Measurements from ENCODE around the gene SLC14A1.

Gene SLC14A1

GRCh38 chr18:45780568-45780967 lies 56.6 kb downstream of the SLC14A1 start:
- Histone ChIP-seq H3K9ac (ENCODE audit: low read length in 2 of 2) (no peak overlapping the region), H3K27ac (ENCODE audit: low read length) (no peak overlapping the region), H3K9me3 (ENCODE audit: control insufficient read depth in 2 of 2, low read length in 2 of 2) (no peaks in the 10 kb centered on the region), H3K36me3 (ENCODE audit: control insufficient read depth in 2 of 2, insufficient read depth in 2 of 2, low read length in 2 of 2) (no peaks in the 10 kb centered on the region), H3K27me3 (ENCODE audit: control insufficient read depth in 1 of 2, insufficient read depth in 2 of 2, low read length in 2 of 2) (peaks cover 2 to 7% of the 10 kb centered on the region in 2 donors), H3K4me1 (ENCODE audit: control insufficient read depth, insufficient read depth, low read length) (peaks cover 3% of the 10 kb centered on the region), H3K4me3 (ENCODE audit: low read length in 2 of 2) (no peak overlapping the region)

DNA sequence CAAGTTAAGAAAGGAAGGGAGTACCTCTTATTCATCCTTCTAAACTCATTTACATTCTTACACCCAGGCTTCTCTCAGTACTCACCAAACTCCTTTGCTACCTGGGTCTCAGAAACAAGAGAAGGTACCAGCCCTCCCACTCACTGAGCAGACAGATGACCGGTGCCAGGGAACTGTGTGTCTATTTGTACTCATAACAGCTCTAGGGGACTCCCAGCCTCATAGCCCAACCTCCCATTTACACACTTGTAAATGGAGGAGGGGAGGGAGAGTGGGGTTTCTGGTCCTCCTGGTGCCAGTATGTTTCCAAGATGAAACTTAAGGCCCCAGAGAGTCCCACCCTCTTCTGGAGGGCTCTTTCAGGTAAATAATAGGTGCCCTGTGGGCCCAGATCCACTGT lies 58.7 kb downstream of the SLC14A1 start:
- Histone ChIP-seq H3K4me1 (ENCODE audit: control insufficient read depth, insufficient read depth, low read length) (no peaks in the 10 kb centered on the region), H3K27ac (ENCODE audit: low read length) (no peak overlapping the region), H3K9me3 (ENCODE audit: control insufficient read depth in 2 of 2, low read length in 2 of 2) (peaks cover 0 to 2% of the 10 kb centered on the region in 2 donors), H3K4me3 (ENCODE audit: low read length in 2 of 2) (no peak overlapping the region), H3K27me3 (ENCODE audit: control insufficient read depth in 1 of 2, insufficient read depth in 2 of 2, low read length in 2 of 2) (peaks cover 2 to 7% of the 10 kb centered on the region in 2 donors), H3K9ac (ENCODE audit: low read length in 2 of 2) (no peak overlapping the region), H3K36me3 (ENCODE audit: control insufficient read depth in 2 of 2, insufficient read depth in 2 of 2, low read length in 2 of 2) (no peaks in the 10 kb centered on the region)

GRCh38 chr18:45783097-45784075 lies 59.4 kb downstream of the SLC14A1 start:
- peaks cover 2 to 7% of the 10 kb centered on the region in 2 donors for H3K27me3 ChIP-seq (ENCODE audit: control insufficient read depth in 1 of 2, insufficient read depth in 2 of 2, low read length in 2 of 2)
- H3K4me3 ChIP-seq (ENCODE audit: low read length in 2 of 2) = no peak overlapping the region
- no peaks in the 10 kb centered on the region for H3K36me3 ChIP-seq (ENCODE audit: control insufficient read depth in 2 of 2, insufficient read depth in 2 of 2, low read length in 2 of 2)
- peaks cover 0 to 2% of the 10 kb centered on the region in 2 donors for H3K9me3 ChIP-seq (ENCODE audit: control insufficient read depth in 2 of 2, low read length in 2 of 2)
- no peaks in the 10 kb centered on the region for H3K4me1 ChIP-seq (ENCODE audit: control insufficient read depth, insufficient read depth, low read length)
- H3K27ac ChIP-seq (ENCODE audit: low read length) = no peak overlapping the region
- no peak overlapping the region for H3K9ac ChIP-seq (ENCODE audit: low read length in 2 of 2)

- peaks cover 2 to 7% of the 10 kb centered on the region in 2 donors for H3K27me3 ChIP-seq (ENCODE audit: control insufficient read depth in 1 of 2, insufficient read depth in 2 of 2, low read length in 2 of 2)
- no peaks in the 10 kb centered on the region for H3K36me3 ChIP-seq (ENCODE audit: control insufficient read depth in 2 of 2, insufficient read depth in 2 of 2, low read length in 2 of 2)
- H3K27ac ChIP-seq (ENCODE audit: low read length) = no peak overlapping the region
- peaks cover 0 to 2% of the 10 kb centered on the region in 2 donors for H3K9me3 ChIP-seq (ENCODE audit: control insufficient read depth in 2 of 2, low read length in 2 of 2)
- H3K9ac ChIP-seq (ENCODE audit: low read length in 2 of 2) = no peak overlapping the region
- H3K4me3 ChIP-seq (ENCODE audit: low read length in 2 of 2) = no peak overlapping the region
- H3K4me1 ChIP-seq (ENCODE audit: control insufficient read depth, insufficient read depth, low read length) = no peaks in the 10 kb centered on the region
These were observed 61.2 kb downstream of the SLC14A1 start for GRCh38 chr18:45785134-45785533.

DNA sequence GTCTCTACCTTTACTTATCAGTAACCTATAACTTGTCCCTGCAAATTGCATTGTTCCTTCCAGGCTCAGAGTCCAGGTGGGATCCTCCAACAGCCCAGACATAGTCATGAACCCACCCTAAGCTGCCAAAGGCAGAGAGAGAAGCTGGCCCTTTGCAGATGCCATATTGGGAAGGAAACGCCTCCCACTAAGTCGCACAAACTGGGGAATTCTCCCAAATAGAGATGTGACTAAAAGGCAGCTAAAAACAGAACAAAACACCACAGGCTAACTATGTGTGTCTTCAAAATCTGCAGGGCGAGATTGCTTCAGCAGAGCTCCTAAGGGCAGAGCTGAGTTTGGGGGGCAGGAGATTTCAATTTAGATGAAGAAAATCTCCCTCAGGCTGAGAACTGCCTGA lies 63.0 kb downstream of the SLC14A1 start:
- Histone ChIP-seq H3K9me3 (ENCODE audit: control insufficient read depth in 2 of 2, low read length in 2 of 2) (peaks cover 0 to 2% of the 10 kb centered on the region in 2 donors), H3K36me3 (ENCODE audit: control insufficient read depth in 2 of 2, insufficient read depth in 2 of 2, low read length in 2 of 2) (no peaks in the 10 kb centered on the region), H3K4me3 (ENCODE audit: low read length in 2 of 2) (no peak overlapping the region), H3K9ac (ENCODE audit: low read length in 2 of 2) (no peak overlapping the region), H3K27ac (ENCODE audit: low read length) (no peak overlapping the region), H3K4me1 (ENCODE audit: control insufficient read depth, insufficient read depth, low read length) (no peaks in the 10 kb centered on the region), H3K27me3 (ENCODE audit: control insufficient read depth in 1 of 2, insufficient read depth in 2 of 2, low read length in 2 of 2) (peaks cover 0 to 1% of the 10 kb centered on the region in 2 donors)

- Histone ChIP-seq H3K36me3 (ENCODE audit: control insufficient read depth in 2 of 2, insufficient read depth in 2 of 2, low read length in 2 of 2) (no peaks in the 10 kb centered on the region), H3K27me3 (ENCODE audit: control insufficient read depth in 1 of 2, insufficient read depth in 2 of 2, low read length in 2 of 2) (no peaks in the 10 kb centered on the region), H3K9me3 (ENCODE audit: control insufficient read depth in 2 of 2, low read length in 2 of 2) (peaks cover 0 to 3% of the 10 kb centered on the region in 2 donors), H3K9ac (ENCODE audit: low read length in 2 of 2) (no peak overlapping the region), H3K4me3 (ENCODE audit: low read length in 2 of 2) (no peak overlapping the region), H3K27ac (ENCODE audit: low read length) (no peak overlapping the region), H3K4me1 (ENCODE audit: control insufficient read depth, insufficient read depth, low read length) (no peaks in the 10 kb centered on the region)
These were observed 63.4 kb downstream of the SLC14A1 start for GRCh38 chr18:45787346-45787745.

DNA sequence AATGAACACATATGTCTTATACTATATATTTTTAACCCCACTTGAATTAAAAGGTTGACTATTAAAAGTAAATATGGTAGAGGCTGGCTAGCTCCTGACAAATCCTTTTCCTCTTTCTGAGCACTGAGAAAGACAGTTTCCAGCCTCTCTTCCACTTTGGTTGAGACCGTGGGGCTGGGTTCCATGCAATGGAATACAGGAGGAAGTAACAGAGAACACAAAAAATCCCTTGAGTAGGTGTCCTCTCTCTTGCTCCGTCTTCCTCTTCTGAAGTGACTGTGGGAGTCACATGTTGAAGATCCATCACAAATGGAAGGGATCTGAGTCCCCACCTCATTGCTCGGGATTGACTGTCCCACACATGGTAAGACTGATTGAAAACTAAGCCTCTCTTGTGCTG lies 64.9 kb downstream of the SLC14A1 start:
- H3K36me3 ChIP-seq (ENCODE audit: control insufficient read depth in 2 of 2, insufficient read depth in 2 of 2, low read length in 2 of 2) = no peaks in the 10 kb centered on the region
- no peak overlapping the region for H3K4me3 ChIP-seq (ENCODE audit: low read length in 2 of 2)
- no peaks in the 10 kb centered on the region for H3K27me3 ChIP-seq (ENCODE audit: control insufficient read depth in 1 of 2, insufficient read depth in 2 of 2, low read length in 2 of 2)
- no peak overlapping the region for H3K27ac ChIP-seq (ENCODE audit: low read length)
- no peaks in the 10 kb centered on the region for H3K4me1 ChIP-seq (ENCODE audit: control insufficient read depth, insufficient read depth, low read length)
- no peak overlapping the region for H3K9ac ChIP-seq (ENCODE audit: low read length in 2 of 2)
- H3K9me3 ChIP-seq (ENCODE audit: control insufficient read depth in 2 of 2, low read length in 2 of 2) = peaks cover 0 to 5% of the 10 kb centered on the region in 2 donors

- H3K9me3 ChIP-seq (ENCODE audit: control insufficient read depth in 2 of 2, low read length in 2 of 2) = peaks cover 0 to 3% of the 10 kb centered on the region in 2 donors
- H3K27ac ChIP-seq (ENCODE audit: low read length) = no peak overlapping the region
- H3K9ac ChIP-seq (ENCODE audit: low read length in 2 of 2) = no peak overlapping the region
- H3K27me3 ChIP-seq (ENCODE audit: control insufficient read depth in 1 of 2, insufficient read depth in 2 of 2, low read length in 2 of 2) = no peaks in the 10 kb centered on the region
- no peaks in the 10 kb centered on the region for H3K4me1 ChIP-seq (ENCODE audit: control insufficient read depth, insufficient read depth, low read length)
- no peaks in the 10 kb centered on the region for H3K36me3 ChIP-seq (ENCODE audit: control insufficient read depth in 2 of 2, insufficient read depth in 2 of 2, low read length in 2 of 2)
- no peak overlapping the region for H3K4me3 ChIP-seq (ENCODE audit: low read length in 2 of 2)
These were observed 68.7 kb downstream of the SLC14A1 start for GRCh38 chr18:45792506-45793263.

GRCh38 chr18:45793264-45793965 lies 69.4 kb downstream of the SLC14A1 start:
- no peak overlapping the region for H3K4me3 ChIP-seq (ENCODE audit: low read length in 2 of 2)
- H3K9me3 ChIP-seq (ENCODE audit: control insufficient read depth in 2 of 2, low read length in 2 of 2) = peaks cover 0 to 3% of the 10 kb centered on the region in 2 donors
- no peaks in the 10 kb centered on the region for H3K27me3 ChIP-seq (ENCODE audit: control insufficient read depth in 1 of 2, insufficient read depth in 2 of 2, low read length in 2 of 2)
- no peak overlapping the region for H3K9ac ChIP-seq (ENCODE audit: low read length in 2 of 2)
- H3K4me1 ChIP-seq (ENCODE audit: control insufficient read depth, insufficient read depth, low read length) = no peaks in the 10 kb centered on the region
- H3K27ac ChIP-seq (ENCODE audit: low read length) = no peak overlapping the region
- no peaks in the 10 kb centered on the region for H3K36me3 ChIP-seq (ENCODE audit: control insufficient read depth in 2 of 2, insufficient read depth in 2 of 2, low read length in 2 of 2)

GRCh38 chr18:45801416-45802004 lies 77.5 kb downstream of the SLC14A1 start:
- Histone ChIP-seq H3K9me3 (ENCODE audit: control insufficient read depth in 2 of 2, low read length in 2 of 2) (no peaks in the 10 kb centered on the region), H3K9ac (ENCODE audit: low read length in 2 of 2) (no peak overlapping the region), H3K4me1 (ENCODE audit: control insufficient read depth, insufficient read depth, low read length) (no peaks in the 10 kb centered on the region), H3K4me3 (ENCODE audit: low read length in 2 of 2) (no peak overlapping the region), H3K27me3 (ENCODE audit: control insufficient read depth in 1 of 2, insufficient read depth in 2 of 2, low read length in 2 of 2) (peaks cover 0 to 3% of the 10 kb centered on the region in 2 donors), H3K36me3 (ENCODE audit: control insufficient read depth in 2 of 2, insufficient read depth in 2 of 2, low read length in 2 of 2) (no peaks in the 10 kb centered on the region), H3K27ac (ENCODE audit: low read length) (no peak overlapping the region)
